Adrenal gland (tissue), 5 donors: Measurements from ENCODE around the gene GPR146.

ENCODE experiments used
- POLR2A ChIP-seq, 2 donors: fragments of 450-650 bp; IDR thresholded peaks; one replicate each; pipeline ENCODE4 v1.6.1; 2017; ENCODE audit warnings: antibody characterized with exemption in 2 of 2, mild to moderate bottlenecking in 2 of 2, moderate library complexity in 1 of 2
- TF ChIP-seq, protein P1 (sequence below), 6 experiments: fragments of 450-650 bp in 4 of 6; fragments of 200-600 bp in 2 of 6; sonication (generic) in 1 of 6; IDR thresholded peaks; 1 replicate in 5 of 6; 2 replicates in 1 of 6; pipeline versions ENCODE4 v1.5.1 to v1.8.0; 2016 to 2021; ENCODE audit warnings: antibody characterized with exemption in 6 of 6, mild to moderate bottlenecking in 2 of 6, moderate library complexity in 1 of 6
- donor health status: DM: no; HTN: no; CAD: no.

DNA sequence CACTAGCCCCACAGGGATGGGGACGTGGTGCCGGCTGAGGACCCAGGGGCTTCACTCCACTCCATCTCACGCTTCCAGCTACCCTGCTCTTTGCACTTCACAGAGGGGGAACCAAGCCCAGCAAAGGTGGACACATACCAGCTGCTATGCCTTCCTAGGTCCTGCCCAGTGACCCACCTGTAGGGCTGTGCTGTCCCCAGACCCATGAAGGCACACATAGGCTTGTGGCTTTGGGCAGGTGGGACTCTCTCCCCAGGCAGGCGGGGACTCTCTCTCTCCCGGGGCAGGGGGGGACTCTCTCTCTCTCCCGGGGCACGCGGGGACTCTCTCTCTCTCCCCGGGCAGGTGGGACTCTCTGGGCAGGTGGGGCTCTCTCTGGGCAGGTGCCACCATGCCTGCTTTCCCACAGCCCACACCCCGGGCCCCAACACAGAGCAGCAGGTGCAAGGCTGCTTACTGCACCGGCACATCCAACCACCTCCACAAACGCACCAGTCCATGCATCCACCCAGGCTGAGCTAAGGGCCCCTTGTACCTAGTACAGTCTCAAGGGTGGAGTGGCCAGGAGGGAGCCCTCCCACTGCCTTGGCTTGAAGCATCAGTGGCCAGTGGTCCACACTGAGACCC is 13.8 kb upstream of the GPR146 start:
- TF ChIP-seq, protein P1, sequence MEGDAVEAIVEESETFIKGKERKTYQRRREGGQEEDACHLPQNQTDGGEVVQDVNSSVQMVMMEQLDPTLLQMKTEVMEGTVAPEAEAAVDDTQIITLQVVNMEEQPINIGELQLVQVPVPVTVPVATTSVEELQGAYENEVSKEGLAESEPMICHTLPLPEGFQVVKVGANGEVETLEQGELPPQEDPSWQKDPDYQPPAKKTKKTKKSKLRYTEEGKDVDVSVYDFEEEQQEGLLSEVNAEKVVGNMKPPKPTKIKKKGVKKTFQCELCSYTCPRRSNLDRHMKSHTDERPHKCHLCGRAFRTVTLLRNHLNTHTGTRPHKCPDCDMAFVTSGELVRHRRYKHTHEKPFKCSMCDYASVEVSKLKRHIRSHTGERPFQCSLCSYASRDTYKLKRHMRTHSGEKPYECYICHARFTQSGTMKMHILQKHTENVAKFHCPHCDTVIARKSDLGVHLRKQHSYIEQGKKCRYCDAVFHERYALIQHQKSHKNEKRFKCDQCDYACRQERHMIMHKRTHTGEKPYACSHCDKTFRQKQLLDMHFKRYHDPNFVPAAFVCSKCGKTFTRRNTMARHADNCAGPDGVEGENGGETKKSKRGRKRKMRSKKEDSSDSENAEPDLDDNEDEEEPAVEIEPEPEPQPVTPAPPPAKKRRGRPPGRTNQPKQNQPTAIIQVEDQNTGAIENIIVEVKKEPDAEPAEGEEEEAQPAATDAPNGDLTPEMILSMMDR (IDR thresholded peaks at IDR 0.05) = no peak
- TF ChIP-seq POLR2A (IDR thresholded peaks at IDR 0.05) = no peak
